Measurements from ENCODE around the gene SKI. TPM values are rescaled to one million over a fixed set of nuclear protein-coding genes. Genes with fewer than 3 reads are reported as not detected.

The SKI gene
- total RNA-seq, 1 donor: 47.5 TPM

GRCh38 chr1:2299131-2299627 lies 71.1 kb downstream of the SKI start:
- Histone ChIP-seq H3K4me1 (ENCODE audit: insufficient read depth, low read length) (peaks cover 77% of the 10 kb centered on the region), H3K9me3 (ENCODE audit: low read depth, low read length) (no peaks in the 10 kb centered on the region), H3K4me3 (ENCODE audit: low read length) (no peak overlapping the region), H3K27me3 (ENCODE audit: insufficient read depth, low read length) (no peaks in the 10 kb centered on the region)

DNA sequence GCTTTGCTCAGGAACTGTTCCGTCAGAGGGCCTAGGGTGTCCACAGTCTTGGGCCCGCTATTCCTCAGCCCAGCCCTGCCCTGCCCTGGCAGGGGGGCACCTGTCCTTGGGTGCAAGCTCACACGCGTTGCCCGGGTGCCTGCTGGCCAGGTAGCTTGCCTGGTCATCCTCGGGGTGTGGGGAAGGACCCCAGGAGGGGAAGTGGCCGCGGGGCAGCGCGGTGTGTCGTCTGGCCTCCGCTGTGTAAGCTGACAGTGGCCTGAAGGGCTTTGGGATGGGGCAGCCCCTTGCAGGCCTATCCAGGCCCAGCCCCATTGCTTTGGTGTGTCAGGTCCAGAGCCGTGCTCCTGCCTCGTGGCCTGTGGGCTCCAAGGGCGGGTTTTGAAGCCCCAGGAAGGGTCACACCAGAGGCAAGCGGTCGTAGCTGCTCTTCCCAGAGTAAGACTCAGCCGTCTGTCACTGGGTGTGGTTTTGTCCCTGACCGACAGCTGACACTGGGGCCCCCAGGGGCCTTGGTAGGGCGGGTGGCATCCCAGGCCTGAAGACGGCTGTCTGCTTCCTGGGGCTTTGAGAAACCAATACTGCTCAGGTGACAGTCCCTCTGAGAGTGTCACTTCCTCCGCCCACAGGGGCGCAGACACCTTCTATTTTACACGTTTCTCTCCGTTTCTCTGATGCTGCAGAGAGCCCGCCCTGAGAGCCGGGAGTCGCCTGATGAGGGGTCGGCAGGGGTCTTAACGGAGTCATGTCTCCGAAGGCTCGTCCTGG lies 72.1 kb downstream of the SKI start:
- Histone ChIP-seq H3K27me3 (ENCODE audit: insufficient read depth, low read length) (no peaks in the 10 kb centered on the region), H3K4me3 (ENCODE audit: low read length) (peak overlapping the region; percentile 38), H3K9me3 (ENCODE audit: low read depth, low read length) (no peaks in the 10 kb centered on the region), H3K4me1 (ENCODE audit: insufficient read depth, low read length) (peaks cover 67% of the 10 kb centered on the region)

- Histone ChIP-seq H3K4me1 (ENCODE audit: insufficient read depth, low read length) (peaks cover 59% of the 10 kb centered on the region), H3K9me3 (ENCODE audit: low read depth, low read length) (no peaks in the 10 kb centered on the region), H3K27me3 (ENCODE audit: insufficient read depth, low read length) (no peaks in the 10 kb centered on the region), H3K4me3 (ENCODE audit: low read length) (peak overlapping the region; percentile 38)
Observed at GRCh38 chr1:2300851-2301606, 72.9 kb downstream of the SKI start.

DNA sequence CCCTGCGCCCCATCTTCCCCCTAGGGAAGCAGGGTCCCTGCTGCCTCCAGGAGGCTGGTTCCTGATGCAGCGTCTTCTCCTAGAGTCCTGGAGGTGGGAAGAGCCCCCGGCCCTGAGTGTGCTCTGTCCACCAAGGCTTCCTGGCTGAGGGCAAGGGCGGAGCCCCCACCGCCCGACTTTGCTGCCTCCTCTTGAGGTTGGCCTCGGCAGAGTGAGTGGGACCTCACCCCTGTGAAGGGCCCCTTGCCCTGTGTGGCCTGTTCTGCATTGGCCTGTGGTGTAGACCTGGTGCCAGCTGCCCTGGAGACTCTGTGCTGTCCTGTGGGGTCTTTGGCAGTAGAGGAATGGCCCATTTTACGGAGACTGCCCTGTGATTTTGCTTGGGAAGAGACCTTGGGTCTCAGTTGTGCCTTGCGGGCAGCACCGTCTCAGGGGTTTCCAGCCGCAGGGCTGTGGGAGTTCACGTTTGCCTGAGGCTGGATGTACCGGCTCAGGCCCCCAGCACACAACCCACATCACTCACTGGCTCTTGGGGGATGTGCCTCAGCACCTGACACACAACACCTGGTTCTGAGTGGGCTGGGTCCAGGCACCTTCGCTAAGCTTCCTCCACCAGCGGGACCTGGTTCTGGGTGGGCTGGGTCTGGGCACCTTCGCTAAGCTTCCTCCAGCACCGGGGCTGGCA lies 73.6 kb downstream of the SKI start:
- no peaks in the 10 kb centered on the region for H3K9me3 ChIP-seq (ENCODE audit: low read depth, low read length)
- H3K4me1 ChIP-seq (ENCODE audit: insufficient read depth, low read length): peaks cover 58% of the 10 kb centered on the region
- no peaks in the 10 kb centered on the region for H3K27me3 ChIP-seq (ENCODE audit: insufficient read depth, low read length)
- H3K4me3 ChIP-seq (ENCODE audit: low read length): no peak overlapping the region

- Histone ChIP-seq H3K9me3 (ENCODE audit: low read depth, low read length) (no peaks in the 10 kb centered on the region), H3K4me1 (ENCODE audit: insufficient read depth, low read length) (peaks cover 54% of the 10 kb centered on the region), H3K4me3 (ENCODE audit: low read length) (no peak overlapping the region), H3K27me3 (ENCODE audit: insufficient read depth, low read length) (no peaks in the 10 kb centered on the region)
Observed at GRCh38 chr1:2302292-2302925, 74.3 kb downstream of the SKI start.

- Histone ChIP-seq H3K9me3 (ENCODE audit: low read depth, low read length) (no peaks in the 10 kb centered on the region), H3K4me3 (ENCODE audit: low read length) (no peak overlapping the region), H3K27me3 (ENCODE audit: insufficient read depth, low read length) (no peaks in the 10 kb centered on the region), H3K4me1 (ENCODE audit: insufficient read depth, low read length) (peaks cover 47% of the 10 kb centered on the region)
Observed at GRCh38 chr1:2303016-2303775, 75.1 kb downstream of the SKI start.

DNA sequence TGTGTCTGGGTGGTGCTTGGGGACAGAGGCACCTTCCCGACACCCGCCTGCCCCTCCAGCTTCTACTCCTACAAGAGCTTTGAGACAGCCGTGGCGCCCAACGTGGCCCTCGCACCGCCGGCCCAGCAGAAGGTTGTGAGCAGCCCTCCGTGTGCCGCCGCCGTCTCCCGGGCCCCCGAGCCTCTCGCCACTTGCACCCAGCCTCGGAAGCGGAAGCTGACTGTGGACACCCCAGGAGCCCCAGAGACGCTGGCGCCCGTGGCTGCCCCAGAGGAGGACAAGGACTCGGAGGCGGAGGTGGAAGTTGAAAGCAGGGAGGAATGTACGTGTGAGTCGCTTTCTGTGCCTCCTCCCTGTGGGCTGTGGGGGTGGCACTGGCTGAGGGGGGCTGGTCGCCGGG lies 75.7 kb downstream of the SKI start:
- Histone ChIP-seq H3K27me3 (ENCODE audit: insufficient read depth, low read length) (no peaks in the 10 kb centered on the region), H3K4me3 (ENCODE audit: low read length) (no peak overlapping the region), H3K4me1 (ENCODE audit: insufficient read depth, low read length) (peaks cover 41% of the 10 kb centered on the region), H3K9me3 (ENCODE audit: low read depth, low read length) (no peaks in the 10 kb centered on the region)

- Histone ChIP-seq H3K4me1 (ENCODE audit: insufficient read depth, low read length) (peaks cover 36% of the 10 kb centered on the region), H3K4me3 (ENCODE audit: low read length) (no peak overlapping the region), H3K9me3 (ENCODE audit: low read depth, low read length) (no peaks in the 10 kb centered on the region), H3K27me3 (ENCODE audit: insufficient read depth, low read length) (no peaks in the 10 kb centered on the region)
Observed at GRCh38 chr1:2304282-2304681, 76.2 kb downstream of the SKI start.

DNA sequence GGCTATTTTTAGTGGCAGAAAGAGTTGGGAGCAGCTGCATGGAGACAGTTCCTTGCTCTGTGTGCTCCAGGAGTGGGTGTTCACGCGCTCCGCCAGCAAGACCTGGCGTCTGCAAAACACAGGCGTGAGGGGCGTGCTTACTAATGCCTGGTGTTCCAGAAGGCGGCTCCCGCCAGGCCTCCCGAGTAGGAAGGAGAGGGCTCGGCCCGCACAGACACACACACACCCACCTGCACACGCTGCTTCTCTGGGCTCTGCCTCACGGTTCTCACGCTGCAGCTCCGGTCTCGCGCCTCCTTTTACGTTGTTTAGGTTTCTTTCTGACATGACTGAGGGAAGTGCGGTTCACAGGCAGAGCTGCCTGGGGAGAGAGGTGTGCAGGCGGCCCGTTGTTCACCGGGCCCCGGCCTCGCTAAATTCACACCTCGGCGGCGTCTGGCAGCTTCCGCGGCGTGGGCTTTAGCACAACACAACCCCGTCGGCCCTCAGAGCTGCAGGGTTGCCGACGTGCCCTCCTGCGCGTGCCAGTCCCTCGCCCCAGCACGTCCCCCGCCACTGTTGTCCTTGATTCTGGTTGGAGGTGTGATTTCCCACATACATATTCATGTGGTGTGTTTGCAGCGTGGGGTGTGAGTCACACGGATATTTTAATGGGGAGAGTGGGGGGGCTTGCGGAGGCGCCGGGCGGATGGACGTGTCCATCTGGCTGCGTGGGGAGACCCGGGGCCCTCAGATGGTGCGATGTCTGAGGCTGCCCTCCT lies 77.0 kb downstream of the SKI start:
- no peaks in the 10 kb centered on the region for H3K27me3 ChIP-seq (ENCODE audit: insufficient read depth, low read length)
- peaks cover 28% of the 10 kb centered on the region for H3K4me1 ChIP-seq (ENCODE audit: insufficient read depth, low read length)

DNA sequence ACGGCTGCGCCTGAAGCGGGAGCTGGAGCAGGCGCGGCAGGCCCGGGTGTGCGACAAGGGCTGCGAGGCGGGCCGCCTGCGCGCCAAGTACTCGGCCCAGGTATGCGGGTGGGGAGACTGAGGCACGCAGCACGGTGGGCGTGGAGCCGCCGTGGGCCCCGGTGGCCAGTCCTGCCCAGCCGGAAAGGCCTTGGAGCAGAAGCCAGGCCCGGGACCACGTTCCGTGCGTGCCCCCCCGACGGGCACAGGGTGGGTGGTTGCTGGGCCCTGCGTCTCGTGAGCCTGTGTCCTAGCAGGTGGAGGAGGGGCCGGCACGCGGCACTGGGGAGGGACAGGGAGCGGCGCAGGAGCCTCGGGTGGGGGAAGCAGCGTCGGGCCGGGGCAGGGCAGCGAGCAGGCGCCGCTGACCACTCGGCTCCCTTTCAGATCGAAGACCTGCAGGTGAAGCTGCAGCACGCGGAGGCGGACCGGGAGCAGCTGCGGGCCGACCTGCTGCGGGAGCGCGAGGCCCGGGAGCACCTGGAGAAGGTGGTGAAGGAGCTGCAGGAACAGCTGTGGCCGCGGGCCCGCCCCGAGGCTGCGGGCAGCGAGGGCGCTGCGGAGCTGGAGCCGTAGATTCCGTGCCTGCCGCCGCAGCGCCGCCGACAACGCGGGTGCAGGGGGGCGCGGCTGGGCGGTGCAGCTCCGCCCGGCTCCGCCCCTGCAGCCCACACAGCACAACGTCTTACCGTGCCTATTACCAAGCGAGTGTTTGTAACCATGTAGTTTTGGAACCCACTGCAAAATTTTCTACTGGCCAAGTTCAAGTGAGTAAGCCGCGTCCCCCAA lies 78.2 kb downstream of the SKI start:
- Histone ChIP-seq H3K4me3 (ENCODE audit: low read length) (no peak overlapping the region), H3K4me1 (ENCODE audit: insufficient read depth, low read length) (peaks cover 16% of the 10 kb centered on the region), H3K9me3 (ENCODE audit: low read depth, low read length) (no peaks in the 10 kb centered on the region), H3K27me3 (ENCODE audit: insufficient read depth, low read length) (no peaks in the 10 kb centered on the region)

More for the DNA sequence above, 77.0 kb downstream of the SKI start:
- no peaks in the 10 kb centered on the region for H3K9me3 ChIP-seq (ENCODE audit: low read depth, low read length)
- H3K4me3 ChIP-seq (ENCODE audit: low read length): no peak overlapping the region

DNA sequence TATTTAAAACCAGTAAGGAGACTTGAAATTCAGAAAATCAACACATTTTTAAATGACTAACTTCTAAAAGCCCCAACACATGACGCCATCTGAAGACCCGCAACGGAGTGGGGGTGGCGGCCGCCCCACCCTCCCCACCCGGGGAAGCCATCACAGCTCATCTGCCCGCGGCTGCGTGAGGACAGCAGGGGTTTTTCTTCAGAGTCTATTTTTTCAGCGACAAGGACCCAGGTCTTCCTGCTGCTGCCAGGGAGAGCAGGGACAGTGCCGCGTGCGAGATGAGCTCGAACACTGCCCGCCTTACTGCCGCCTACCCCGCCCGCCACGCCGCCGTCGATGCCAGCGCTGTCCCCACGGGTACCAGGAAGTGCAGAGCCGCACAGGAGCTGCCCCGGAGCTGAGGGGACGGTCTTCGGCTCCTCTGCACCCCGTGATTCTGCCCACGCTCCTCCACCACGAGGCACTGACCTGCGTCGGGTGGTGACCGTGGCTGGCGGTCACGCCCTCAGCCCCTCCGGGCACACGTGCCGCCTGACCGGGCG lies 79.0 kb downstream of the SKI start:
- Histone ChIP-seq H3K4me1 (ENCODE audit: insufficient read depth, low read length) (peaks cover 16% of the 10 kb centered on the region), H3K9me3 (ENCODE audit: low read depth, low read length) (no peaks in the 10 kb centered on the region), H3K27me3 (ENCODE audit: insufficient read depth, low read length) (no peaks in the 10 kb centered on the region), H3K4me3 (ENCODE audit: low read length) (no peak overlapping the region)

- H3K27me3 ChIP-seq (ENCODE audit: insufficient read depth, low read length): no peaks in the 10 kb centered on the region
- no peaks in the 10 kb centered on the region for H3K9me3 ChIP-seq (ENCODE audit: low read depth, low read length)
- H3K4me3 ChIP-seq (ENCODE audit: low read length): no peak overlapping the region
- H3K4me1 ChIP-seq (ENCODE audit: insufficient read depth, low read length): peaks cover 16% of the 10 kb centered on the region
Observed at GRCh38 chr1:2307972-2308371, 79.9 kb downstream of the SKI start.

DNA sequence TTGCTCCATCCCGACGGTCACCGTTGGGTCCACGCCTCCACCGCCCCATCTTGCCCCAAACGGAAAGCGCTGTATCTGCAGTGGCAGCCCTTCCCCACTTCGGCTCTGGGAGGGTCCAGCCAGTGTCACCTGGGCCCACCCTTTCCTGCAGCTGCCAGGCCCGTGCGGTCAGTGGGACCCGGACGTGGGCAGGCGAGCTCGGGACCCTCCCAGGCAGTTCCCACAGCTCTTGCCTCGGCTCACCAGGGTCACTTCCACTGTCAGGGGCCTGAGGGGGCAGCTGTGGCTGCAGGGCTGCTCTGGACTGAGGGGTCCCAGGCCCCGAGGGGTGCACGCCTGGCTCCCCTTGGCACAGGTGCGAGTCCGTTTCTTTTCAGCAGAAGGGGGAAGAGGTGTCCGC lies 80.7 kb downstream of the SKI start:
- Histone ChIP-seq H3K4me1 (ENCODE audit: insufficient read depth, low read length) (peaks cover 22% of the 10 kb centered on the region), H3K4me3 (ENCODE audit: low read length) (no peak overlapping the region), H3K27me3 (ENCODE audit: insufficient read depth, low read length) (no peaks in the 10 kb centered on the region), H3K9me3 (ENCODE audit: low read depth, low read length) (no peaks in the 10 kb centered on the region)

Data from mononuclear cell (primary cell).